WTC11 (cell line): ENCODE results near the gene ZNF17. TPM values are rescaled to one million over a fixed set of nuclear protein-coding genes. Genes with fewer than 3 reads are reported as not detected.

Source experiments
- ATAC-seq: fragments of 200-7000 bp; cut with Tn5 transposase; 2 replicates; pipeline ENCODE4 v1.10.0; 2021; ENCODE audit warnings: mild to moderate bottlenecking, moderate library complexity
- CTCF ChIA-PET: fragments of 300-600 bp; sonication (Branson Sonifier 250); formaldehyde crosslinking; loops from one replicate; lab custom pipeline; 2021; ENCODE audit warnings: antibody characterized with exemption; lab: Charles Lee
- POLR2A ChIA-PET: fragments of 350-600 bp; sonication (Branson Sonifier 250); formaldehyde crosslinking; loops from one replicate; lab custom pipeline; 2021; ENCODE audit warnings: antibody characterized with exemption; lab: Charles Lee
- DNase-seq: peaks from one replicate; pipeline ENCODE4 v3.0.0; 2021; ENCODE audit warnings: low spot score
- H3K27ac Mint-ChIP-seq: 2 replicates; pipeline ENCODE4 v1.8.0; 2021; ENCODE audit warnings: mixed read lengths
- H3K27me3 Mint-ChIP-seq: 2 replicates; pipeline ENCODE4 v1.8.0; 2021; ENCODE audit warnings: low read depth, mild to moderate bottlenecking, moderate library complexity, mixed read lengths
- H3K36me3 Mint-ChIP-seq: 2 replicates; pipeline ENCODE4 v1.8.0; 2021; ENCODE audit warnings: mixed read lengths
- H3K4me1 Mint-ChIP-seq: 2 replicates; pipeline ENCODE4 v1.8.0; 2022; ENCODE audit warnings: mixed read lengths
- H3K4me3 Mint-ChIP-seq: 2 replicates; pipeline ENCODE4 v1.8.0; 2021; ENCODE audit warnings: mild to moderate bottlenecking, moderate library complexity, mixed read lengths
- H3K9me3 Mint-ChIP-seq: 2 replicates; pipeline ENCODE4 v1.8.0; 2021; ENCODE audit warnings: mixed read lengths
- EMX1 ChIP-seq: fragments of 250-450 bp; sonication (Bioruptor Pico); IDR thresholded peaks from 2 replicates; pipeline ENCODE4 v1.8.0; 2021; ENCODE audit warnings: mild to moderate bottlenecking
- FOXJ3 ChIP-seq: sonication (generic); formaldehyde crosslinking; IDR thresholded peaks from 2 replicates; pipeline ENCODE4 v1.9.0; 2021; ENCODE audit warnings: missing genetic modification reagents, mild to moderate bottlenecking, borderline replicate concordance
- GRHL2 ChIP-seq: fragments of 250-450 bp; sonication (Bioruptor Pico); IDR thresholded peaks from 2 replicates; pipeline ENCODE4 v1.8.0; 2022; ENCODE audit warnings: mild to moderate bottlenecking, moderate library complexity; ENCODE audit not compliant: insufficient replicate concordance, severe bottlenecking
- MYBL2 ChIP-seq: sonication (generic); formaldehyde crosslinking; IDR thresholded peaks from 2 replicates; pipeline ENCODE4 v1.8.1; 2023; ENCODE audit warnings: mild to moderate bottlenecking, moderate library complexity, missing genetic modification reagents
- NFE2L1 ChIP-seq: sonication (generic); formaldehyde crosslinking; IDR thresholded peaks from 2 replicates; pipeline ENCODE4 v1.8.1; 2023; ENCODE audit warnings: missing genetic modification reagents
- SMAD4 ChIP-seq: sonication (generic); formaldehyde crosslinking; IDR thresholded peaks from 2 replicates; pipeline ENCODE4 v1.8.0; 2022; ENCODE audit warnings: mild to moderate bottlenecking, missing genetic modification reagents
- TP53 ChIP-seq: sonication (generic); formaldehyde crosslinking; IDR thresholded peaks from 2 replicates; pipeline ENCODE4 v1.8.1; 2023; ENCODE audit warnings: mild to moderate bottlenecking, missing genetic modification reagents
- ZNF121 ChIP-seq: sonication (generic); formaldehyde crosslinking; IDR thresholded peaks from 2 replicates; pipeline ENCODE4 v1.8.0; 2023; ENCODE audit warnings: missing genetic modification reagents
- total RNA-seq: library from RNA; stranded (reverse); gene quantifications from 3 replicates; pipeline ENCODE4 v1.2.3, GENCODE V29; 2021
- TF ChIP-seq, protein P1 (sequence below): sonication (generic); formaldehyde crosslinking; IDR thresholded peaks from 2 replicates; pipeline ENCODE4 v1.8.1; 2023; ENCODE audit warnings: mild to moderate bottlenecking, missing genetic modification reagents, borderline replicate concordance
- TF ChIP-seq, protein P2 (sequence below): sonication (generic); formaldehyde crosslinking; IDR thresholded peaks from 2 replicates; pipeline ENCODE4 v1.8.0; 2022; ENCODE audit warnings: mild to moderate bottlenecking, missing genetic modification reagents
- TF ChIP-seq, protein P3 (sequence below): sonication (generic); formaldehyde crosslinking; IDR thresholded peaks from 2 replicates; pipeline ENCODE4 v1.8.0; 2023; ENCODE audit warnings: missing genetic modification reagents, mild to moderate bottlenecking, borderline replicate concordance
- TF ChIP-seq, protein P4 (sequence below): sonication (generic); formaldehyde crosslinking; IDR thresholded peaks from 2 replicates; pipeline ENCODE4 v1.8.1; 2023; ENCODE audit warnings: mild to moderate bottlenecking, missing genetic modification reagents
- TF ChIP-seq, protein P5 (sequence below): fragments of 200-600 bp; IDR thresholded peaks from 2 replicates; pipeline ENCODE4 v1.8.0; 2022; ENCODE audit warnings: antibody characterized with exemption
- TF ChIP-seq, protein P6 (sequence below): fragments of 250-450 bp; sonication (Bioruptor Pico); IDR thresholded peaks from 2 replicates; pipeline ENCODE4 v2.1.2; 2022; ENCODE audit warnings: mild to moderate bottlenecking, moderate library complexity
- TF ChIP-seq, protein P7 (sequence below): sonication (generic); formaldehyde crosslinking; IDR thresholded peaks from 2 replicates; pipeline ENCODE4 v1.8.0; 2023; ENCODE audit warnings: missing genetic modification reagents
- TF ChIP-seq, protein P8 (sequence below): fragments of 250-450 bp; sonication (Bioruptor Pico); IDR thresholded peaks from 2 replicates; pipeline ENCODE4 v1.9.0; 2021; ENCODE audit warnings: mild to moderate bottlenecking, borderline replicate concordance
- TF ChIP-seq, protein P9 (sequence below): sonication (generic); formaldehyde crosslinking; IDR thresholded peaks from 2 replicates; pipeline ENCODE4 v1.8.1; 2023; ENCODE audit warnings: mild to moderate bottlenecking, missing genetic modification reagents, moderate library complexity

Gene ZNF17
- total RNA-seq, 1 experiment from 2014 or later = 7.7 TPM

DNA sequence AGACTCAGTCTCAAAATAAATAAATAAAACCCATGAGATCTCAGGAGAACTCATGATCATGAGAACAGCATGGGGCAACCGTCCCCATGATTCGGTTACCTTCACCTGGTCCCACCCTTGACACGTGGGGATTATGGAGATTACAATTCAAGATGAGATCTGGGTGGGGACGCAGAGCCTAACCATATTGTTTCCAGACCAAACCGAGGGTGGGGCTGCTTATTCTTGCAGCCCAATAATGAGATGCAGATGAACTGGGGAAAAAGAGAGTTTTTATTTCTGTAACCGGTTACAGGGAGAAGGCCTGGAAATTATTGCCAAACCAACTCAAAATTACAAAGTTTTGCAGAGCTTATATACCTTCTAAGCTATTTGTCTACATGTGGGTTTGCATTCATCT, 34.8 kb upstream of the ZNF17 start:
- TF ChIP-seq MYBL2 (CRISPR knock-in tag) = no peak
- TF ChIP-seq EMX1 = no peak
- TF ChIP-seq, protein P1, sequence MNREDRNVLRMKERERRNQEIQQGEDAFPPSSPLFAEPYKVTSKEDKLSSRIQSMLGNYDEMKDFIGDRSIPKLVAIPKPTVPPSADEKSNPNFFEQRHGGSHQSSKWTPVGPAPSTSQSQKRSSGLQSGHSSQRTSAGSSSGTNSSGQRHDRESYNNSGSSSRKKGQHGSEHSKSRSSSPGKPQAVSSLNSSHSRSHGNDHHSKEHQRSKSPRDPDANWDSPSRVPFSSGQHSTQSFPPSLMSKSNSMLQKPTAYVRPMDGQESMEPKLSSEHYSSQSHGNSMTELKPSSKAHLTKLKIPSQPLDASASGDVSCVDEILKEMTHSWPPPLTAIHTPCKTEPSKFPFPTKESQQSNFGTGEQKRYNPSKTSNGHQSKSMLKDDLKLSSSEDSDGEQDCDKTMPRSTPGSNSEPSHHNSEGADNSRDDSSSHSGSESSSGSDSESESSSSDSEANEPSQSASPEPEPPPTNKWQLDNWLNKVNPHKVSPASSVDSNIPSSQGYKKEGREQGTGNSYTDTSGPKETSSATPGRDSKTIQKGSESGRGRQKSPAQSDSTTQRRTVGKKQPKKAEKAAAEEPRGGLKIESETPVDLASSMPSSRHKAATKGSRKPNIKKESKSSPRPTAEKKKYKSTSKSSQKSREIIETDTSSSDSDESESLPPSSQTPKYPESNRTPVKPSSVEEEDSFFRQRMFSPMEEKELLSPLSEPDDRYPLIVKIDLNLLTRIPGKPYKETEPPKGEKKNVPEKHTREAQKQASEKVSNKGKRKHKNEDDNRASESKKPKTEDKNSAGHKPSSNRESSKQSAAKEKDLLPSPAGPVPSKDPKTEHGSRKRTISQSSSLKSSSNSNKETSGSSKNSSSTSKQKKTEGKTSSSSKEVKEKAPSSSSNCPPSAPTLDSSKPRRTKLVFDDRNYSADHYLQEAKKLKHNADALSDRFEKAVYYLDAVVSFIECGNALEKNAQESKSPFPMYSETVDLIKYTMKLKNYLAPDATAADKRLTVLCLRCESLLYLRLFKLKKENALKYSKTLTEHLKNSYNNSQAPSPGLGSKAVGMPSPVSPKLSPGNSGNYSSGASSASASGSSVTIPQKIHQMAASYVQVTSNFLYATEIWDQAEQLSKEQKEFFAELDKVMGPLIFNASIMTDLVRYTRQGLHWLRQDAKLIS (CRISPR knock-in tag) = no peak
- TF ChIP-seq GRHL2 (CRISPR knock-in tag) = no peak
- TF ChIP-seq TP53 (CRISPR knock-in tag) = no peak
- TF ChIP-seq, protein P2, sequence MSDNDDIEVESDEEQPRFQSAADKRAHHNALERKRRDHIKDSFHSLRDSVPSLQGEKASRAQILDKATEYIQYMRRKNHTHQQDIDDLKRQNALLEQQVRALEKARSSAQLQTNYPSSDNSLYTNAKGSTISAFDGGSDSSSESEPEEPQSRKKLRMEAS (CRISPR knock-in tag) = no peak
- no peak for TF ChIP-seq FOXJ3 (CRISPR knock-in tag)
- TF ChIP-seq, protein P3, sequence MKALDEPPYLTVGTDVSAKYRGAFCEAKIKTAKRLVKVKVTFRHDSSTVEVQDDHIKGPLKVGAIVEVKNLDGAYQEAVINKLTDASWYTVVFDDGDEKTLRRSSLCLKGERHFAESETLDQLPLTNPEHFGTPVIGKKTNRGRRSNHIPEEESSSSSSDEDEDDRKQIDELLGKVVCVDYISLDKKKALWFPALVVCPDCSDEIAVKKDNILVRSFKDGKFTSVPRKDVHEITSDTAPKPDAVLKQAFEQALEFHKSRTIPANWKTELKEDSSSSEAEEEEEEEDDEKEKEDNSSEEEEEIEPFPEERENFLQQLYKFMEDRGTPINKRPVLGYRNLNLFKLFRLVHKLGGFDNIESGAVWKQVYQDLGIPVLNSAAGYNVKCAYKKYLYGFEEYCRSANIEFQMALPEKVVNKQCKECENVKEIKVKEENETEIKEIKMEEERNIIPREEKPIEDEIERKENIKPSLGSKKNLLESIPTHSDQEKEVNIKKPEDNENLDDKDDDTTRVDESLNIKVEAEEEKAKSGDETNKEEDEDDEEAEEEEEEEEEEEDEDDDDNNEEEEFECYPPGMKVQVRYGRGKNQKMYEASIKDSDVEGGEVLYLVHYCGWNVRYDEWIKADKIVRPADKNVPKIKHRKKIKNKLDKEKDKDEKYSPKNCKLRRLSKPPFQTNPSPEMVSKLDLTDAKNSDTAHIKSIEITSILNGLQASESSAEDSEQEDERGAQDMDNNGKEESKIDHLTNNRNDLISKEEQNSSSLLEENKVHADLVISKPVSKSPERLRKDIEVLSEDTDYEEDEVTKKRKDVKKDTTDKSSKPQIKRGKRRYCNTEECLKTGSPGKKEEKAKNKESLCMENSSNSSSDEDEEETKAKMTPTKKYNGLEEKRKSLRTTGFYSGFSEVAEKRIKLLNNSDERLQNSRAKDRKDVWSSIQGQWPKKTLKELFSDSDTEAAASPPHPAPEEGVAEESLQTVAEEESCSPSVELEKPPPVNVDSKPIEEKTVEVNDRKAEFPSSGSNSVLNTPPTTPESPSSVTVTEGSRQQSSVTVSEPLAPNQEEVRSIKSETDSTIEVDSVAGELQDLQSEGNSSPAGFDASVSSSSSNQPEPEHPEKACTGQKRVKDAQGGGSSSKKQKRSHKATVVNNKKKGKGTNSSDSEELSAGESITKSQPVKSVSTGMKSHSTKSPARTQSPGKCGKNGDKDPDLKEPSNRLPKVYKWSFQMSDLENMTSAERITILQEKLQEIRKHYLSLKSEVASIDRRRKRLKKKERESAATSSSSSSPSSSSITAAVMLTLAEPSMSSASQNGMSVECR (CRISPR knock-in tag) = no peak
- TF ChIP-seq, protein P4, sequence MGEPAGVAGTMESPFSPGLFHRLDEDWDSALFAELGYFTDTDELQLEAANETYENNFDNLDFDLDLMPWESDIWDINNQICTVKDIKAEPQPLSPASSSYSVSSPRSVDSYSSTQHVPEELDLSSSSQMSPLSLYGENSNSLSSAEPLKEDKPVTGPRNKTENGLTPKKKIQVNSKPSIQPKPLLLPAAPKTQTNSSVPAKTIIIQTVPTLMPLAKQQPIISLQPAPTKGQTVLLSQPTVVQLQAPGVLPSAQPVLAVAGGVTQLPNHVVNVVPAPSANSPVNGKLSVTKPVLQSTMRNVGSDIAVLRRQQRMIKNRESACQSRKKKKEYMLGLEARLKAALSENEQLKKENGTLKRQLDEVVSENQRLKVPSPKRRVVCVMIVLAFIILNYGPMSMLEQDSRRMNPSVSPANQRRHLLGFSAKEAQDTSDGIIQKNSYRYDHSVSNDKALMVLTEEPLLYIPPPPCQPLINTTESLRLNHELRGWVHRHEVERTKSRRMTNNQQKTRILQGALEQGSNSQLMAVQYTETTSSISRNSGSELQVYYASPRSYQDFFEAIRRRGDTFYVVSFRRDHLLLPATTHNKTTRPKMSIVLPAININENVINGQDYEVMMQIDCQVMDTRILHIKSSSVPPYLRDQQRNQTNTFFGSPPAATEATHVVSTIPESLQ = no peak
- TF ChIP-seq, protein P5, sequence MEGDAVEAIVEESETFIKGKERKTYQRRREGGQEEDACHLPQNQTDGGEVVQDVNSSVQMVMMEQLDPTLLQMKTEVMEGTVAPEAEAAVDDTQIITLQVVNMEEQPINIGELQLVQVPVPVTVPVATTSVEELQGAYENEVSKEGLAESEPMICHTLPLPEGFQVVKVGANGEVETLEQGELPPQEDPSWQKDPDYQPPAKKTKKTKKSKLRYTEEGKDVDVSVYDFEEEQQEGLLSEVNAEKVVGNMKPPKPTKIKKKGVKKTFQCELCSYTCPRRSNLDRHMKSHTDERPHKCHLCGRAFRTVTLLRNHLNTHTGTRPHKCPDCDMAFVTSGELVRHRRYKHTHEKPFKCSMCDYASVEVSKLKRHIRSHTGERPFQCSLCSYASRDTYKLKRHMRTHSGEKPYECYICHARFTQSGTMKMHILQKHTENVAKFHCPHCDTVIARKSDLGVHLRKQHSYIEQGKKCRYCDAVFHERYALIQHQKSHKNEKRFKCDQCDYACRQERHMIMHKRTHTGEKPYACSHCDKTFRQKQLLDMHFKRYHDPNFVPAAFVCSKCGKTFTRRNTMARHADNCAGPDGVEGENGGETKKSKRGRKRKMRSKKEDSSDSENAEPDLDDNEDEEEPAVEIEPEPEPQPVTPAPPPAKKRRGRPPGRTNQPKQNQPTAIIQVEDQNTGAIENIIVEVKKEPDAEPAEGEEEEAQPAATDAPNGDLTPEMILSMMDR = no peak
- TF ChIP-seq, protein P6, sequence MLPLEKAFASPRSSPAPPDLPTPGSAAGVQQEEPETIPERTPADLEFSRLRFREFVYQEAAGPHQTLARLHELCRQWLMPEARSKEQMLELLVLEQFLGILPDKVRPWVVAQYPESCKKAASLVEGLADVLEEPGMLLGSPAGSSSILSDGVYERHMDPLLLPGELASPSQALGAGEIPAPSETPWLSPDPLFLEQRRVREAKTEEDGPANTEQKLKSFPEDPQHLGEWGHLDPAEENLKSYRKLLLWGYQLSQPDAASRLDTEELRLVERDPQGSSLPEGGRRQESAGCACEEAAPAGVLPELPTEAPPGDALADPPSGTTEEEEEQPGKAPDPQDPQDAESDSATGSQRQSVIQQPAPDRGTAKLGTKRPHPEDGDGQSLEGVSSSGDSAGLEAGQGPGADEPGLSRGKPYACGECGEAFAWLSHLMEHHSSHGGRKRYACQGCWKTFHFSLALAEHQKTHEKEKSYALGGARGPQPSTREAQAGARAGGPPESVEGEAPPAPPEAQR (CRISPR knock-in tag) = no peak
- TF ChIP-seq, protein P7, sequence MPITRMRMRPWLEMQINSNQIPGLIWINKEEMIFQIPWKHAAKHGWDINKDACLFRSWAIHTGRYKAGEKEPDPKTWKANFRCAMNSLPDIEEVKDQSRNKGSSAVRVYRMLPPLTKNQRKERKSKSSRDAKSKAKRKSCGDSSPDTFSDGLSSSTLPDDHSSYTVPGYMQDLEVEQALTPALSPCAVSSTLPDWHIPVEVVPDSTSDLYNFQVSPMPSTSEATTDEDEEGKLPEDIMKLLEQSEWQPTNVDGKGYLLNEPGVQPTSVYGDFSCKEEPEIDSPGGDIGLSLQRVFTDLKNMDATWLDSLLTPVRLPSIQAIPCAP = no peak
- TF ChIP-seq, protein P8, sequence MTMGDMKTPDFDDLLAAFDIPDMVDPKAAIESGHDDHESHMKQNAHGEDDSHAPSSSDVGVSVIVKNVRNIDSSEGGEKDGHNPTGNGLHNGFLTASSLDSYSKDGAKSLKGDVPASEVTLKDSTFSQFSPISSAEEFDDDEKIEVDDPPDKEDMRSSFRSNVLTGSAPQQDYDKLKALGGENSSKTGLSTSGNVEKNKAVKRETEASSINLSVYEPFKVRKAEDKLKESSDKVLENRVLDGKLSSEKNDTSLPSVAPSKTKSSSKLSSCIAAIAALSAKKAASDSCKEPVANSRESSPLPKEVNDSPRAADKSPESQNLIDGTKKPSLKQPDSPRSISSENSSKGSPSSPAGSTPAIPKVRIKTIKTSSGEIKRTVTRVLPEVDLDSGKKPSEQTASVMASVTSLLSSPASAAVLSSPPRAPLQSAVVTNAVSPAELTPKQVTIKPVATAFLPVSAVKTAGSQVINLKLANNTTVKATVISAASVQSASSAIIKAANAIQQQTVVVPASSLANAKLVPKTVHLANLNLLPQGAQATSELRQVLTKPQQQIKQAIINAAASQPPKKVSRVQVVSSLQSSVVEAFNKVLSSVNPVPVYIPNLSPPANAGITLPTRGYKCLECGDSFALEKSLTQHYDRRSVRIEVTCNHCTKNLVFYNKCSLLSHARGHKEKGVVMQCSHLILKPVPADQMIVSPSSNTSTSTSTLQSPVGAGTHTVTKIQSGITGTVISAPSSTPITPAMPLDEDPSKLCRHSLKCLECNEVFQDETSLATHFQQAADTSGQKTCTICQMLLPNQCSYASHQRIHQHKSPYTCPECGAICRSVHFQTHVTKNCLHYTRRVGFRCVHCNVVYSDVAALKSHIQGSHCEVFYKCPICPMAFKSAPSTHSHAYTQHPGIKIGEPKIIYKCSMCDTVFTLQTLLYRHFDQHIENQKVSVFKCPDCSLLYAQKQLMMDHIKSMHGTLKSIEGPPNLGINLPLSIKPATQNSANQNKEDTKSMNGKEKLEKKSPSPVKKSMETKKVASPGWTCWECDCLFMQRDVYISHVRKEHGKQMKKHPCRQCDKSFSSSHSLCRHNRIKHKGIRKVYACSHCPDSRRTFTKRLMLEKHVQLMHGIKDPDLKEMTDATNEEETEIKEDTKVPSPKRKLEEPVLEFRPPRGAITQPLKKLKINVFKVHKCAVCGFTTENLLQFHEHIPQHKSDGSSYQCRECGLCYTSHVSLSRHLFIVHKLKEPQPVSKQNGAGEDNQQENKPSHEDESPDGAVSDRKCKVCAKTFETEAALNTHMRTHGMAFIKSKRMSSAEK (CRISPR knock-in tag) = no peak
- no peak for TF ChIP-seq ZNF121 (CRISPR knock-in tag)
- no peak for TF ChIP-seq NFE2L1
- TF ChIP-seq SMAD4 (CRISPR knock-in tag) = no peak
- TF ChIP-seq, protein P9, sequence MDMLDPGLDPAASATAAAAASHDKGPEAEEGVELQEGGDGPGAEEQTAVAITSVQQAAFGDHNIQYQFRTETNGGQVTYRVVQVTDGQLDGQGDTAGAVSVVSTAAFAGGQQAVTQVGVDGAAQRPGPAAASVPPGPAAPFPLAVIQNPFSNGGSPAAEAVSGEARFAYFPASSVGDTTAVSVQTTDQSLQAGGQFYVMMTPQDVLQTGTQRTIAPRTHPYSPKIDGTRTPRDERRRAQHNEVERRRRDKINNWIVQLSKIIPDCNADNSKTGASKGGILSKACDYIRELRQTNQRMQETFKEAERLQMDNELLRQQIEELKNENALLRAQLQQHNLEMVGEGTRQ (CRISPR knock-in tag) = no peak
- H3K27me3 Mint-ChIP-seq = peaks cover 3% of the 10 kb centered on the region; the same call in 1 of the 2 replicates
- no peak overlapping the region for H3K4me3 Mint-ChIP-seq
- H3K27ac Mint-ChIP-seq = no peak overlapping the region
- ChIA-PET POLR2A (no interaction called here), CTCF (no interaction called here)
- no peak for ATAC-seq
- peaks cover 72% of the 10 kb centered on the region for H3K36me3 Mint-ChIP-seq
- DNase-seq = no peak
- no peaks in the 10 kb centered on the region for H3K4me1 Mint-ChIP-seq
- H3K9me3 Mint-ChIP-seq = peaks cover 70% of the 10 kb centered on the region
